ENCODE results near the gene MTPN. TPM values are rescaled to one million over a fixed set of nuclear protein-coding genes. Genes with fewer than 3 reads are reported as not detected.

MTPN gene
- total RNA-seq, 1 experiment from 2014 or later, result 98.2 TPM

- Histone ChIP-seq H4K8ac (replicated peaks; ENCODE audit: insufficient read length, low read depth, low read length) (no peak overlapping the region), H2BK12ac (ENCODE audit: insufficient read length, low read depth, low read length) (no peak overlapping the region)
Measured at GRCh38 chr7:135959646-135960363, 17.4 kb downstream of the MTPN start.

More at GRCh38 chr7:135959646-135960363, 17.4 kb downstream of the MTPN start:
- Histone ChIP-seq H3K27ac (ENCODE audit: insufficient read length, low read depth, low read length) (no peak overlapping the region), H2BK5ac (ENCODE audit: insufficient read length, low read length) (no peak overlapping the region), H3K23me2 (ENCODE audit: insufficient read length, low read depth, low read length, poor library complexity, severe bottlenecking) (no peaks in the 10 kb centered on the region), H2AFZ (ENCODE audit: low read length) (no peak overlapping the region), H3K4me2 (ENCODE audit: insufficient read depth, insufficient read length, low read length) (no peak overlapping the region), H3K27me3 (ENCODE audit: insufficient read depth, low read length) (no peaks in the 10 kb centered on the region), H3K23ac (ENCODE audit: insufficient read length, low read depth, low read length) (no peak overlapping the region), H3K4me1 (ENCODE audit: insufficient read depth, low read length) (no peaks in the 10 kb centered on the region), H4K91ac (ENCODE audit: insufficient read length, low read depth, low read length) (no peak overlapping the region), H2BK20ac (ENCODE audit: low read depth, low read length, poor library complexity, severe bottlenecking) (no peak overlapping the region), H3K4ac (ENCODE audit: low read depth, low read length) (no peak overlapping the region), H4K20me1 (ENCODE audit: control insufficient read depth, insufficient read depth, insufficient read length) (no peaks in the 10 kb centered on the region), H3K79me2 (ENCODE audit: insufficient read depth, low read length) (0 out of 2 replicates have a peak, but pooled peaks cover 3% of the 10 kb centered on the region), H3K14ac (ENCODE audit: insufficient read depth, low read length) (no peak overlapping the region), H2BK15ac (ENCODE audit: low read depth, low read length) (no peak overlapping the region), H3K9ac (ENCODE audit: extremely low read depth, insufficient read length, low read length) (no peak overlapping the region), H4K5ac (ENCODE audit: insufficient read length, low read depth, low read length) (no peak overlapping the region), H3K9me3 (ENCODE audit: control insufficient read depth, low read depth, low read length) (no peaks in the 10 kb centered on the region), H3K18ac (ENCODE audit: insufficient read length, low read depth, low read length) (no peak overlapping the region), H2BK120ac (ENCODE audit: low read depth, low read length, poor library complexity, severe bottlenecking) (no peak overlapping the region), H2AK5ac (ENCODE audit: insufficient read length, low read length) (no peak overlapping the region), H3T11ph (ENCODE audit: low read length) (no peak overlapping the region), H3K79me1 (ENCODE audit: insufficient read depth, low read depth, low read length, poor library complexity, severe bottlenecking) (no peaks in the 10 kb centered on the region), H3K56ac (ENCODE audit: insufficient read length, low read depth, low read length) (no peak overlapping the region)
- no peak overlapping the region for H3K27ac Mint-ChIP-seq
- H3K36me3 Mint-ChIP-seq (ENCODE audit: insufficient read depth in 1 of 3, low read depth in 3 of 3), result peaks cover 0 to 7% (median 4%) of the 10 kb centered on the region in 3 experiments; a peak in 1 of 7 replicates
- no peaks in the 10 kb centered on the region for H3K9me3 Mint-ChIP-seq
- no peaks in the 10 kb centered on the region for H3K27me3 Mint-ChIP-seq (ENCODE audit: low read depth)
- H3K4me1 Mint-ChIP-seq, result peaks cover 5 to 6% of the 10 kb centered on the region in 2 experiments; a peak in 2 of 4 replicates
- no peak for TF ChIP-seq CTCF (conservative IDR thresholded peaks at IDR 0.05)
- no peak for DNase-seq
- no peak overlapping the region for H3K4me3 Mint-ChIP-seq

Data from H9 (cell line).